Measurements from ENCODE around the gene KIF13A.
"Not testable (repeated sequence)": the region's sequence is repeated elsewhere in the genome, so short reads cannot be mapped to it uniquely, and the experiment has no call there.

Gene KIF13A

GRCh38 chr6:17894905-17895304, 92.5 kb downstream of the KIF13A start:
- DNase-seq = peak; percentile 20

- no peak for DNase-seq
Observed at GRCh38 chr6:17894191-17894590, 93.2 kb downstream of the KIF13A start.

- DNase-seq = peak; percentile 26
Observed at GRCh38 chr6:17892097-17892686, 95.2 kb downstream of the KIF13A start.

- DNase-seq = no peak
Observed at GRCh38 chr6:17890309-17890708, 97.1 kb downstream of the KIF13A start.

- not testable (repeated sequence) for DNase-seq
Observed at GRCh38 chr6:17889777-17890176, 97.7 kb downstream of the KIF13A start.

- no peak for DNase-seq
Observed at GRCh38 chr6:17886891-17887290, 100.5 kb downstream of the KIF13A start.

- DNase-seq = no peak
Observed at GRCh38 chr6:17885889-17886576, 101.4 kb downstream of the KIF13A start.

GRCh38 chr6:17884498-17885478, 102.6 kb downstream of the KIF13A start:
- peak; percentile 90 for DNase-seq

- DNase-seq = peak; percentile 42
Observed at GRCh38 chr6:17883665-17884497, 103.6 kb downstream of the KIF13A start.

GRCh38 chr6:17881085-17881858, 106.2 kb downstream of the KIF13A start:
- no peak for DNase-seq

- no peak for DNase-seq
Observed at GRCh38 chr6:17879184-17879583, 108.3 kb downstream of the KIF13A start.

GRCh38 chr6:17878734-17879133, 108.7 kb downstream of the KIF13A start:
- DNase-seq = no peak

GRCh38 chr6:17877895-17878440, 109.5 kb downstream of the KIF13A start:
- no peak for DNase-seq

GRCh38 chr6:17877196-17877894, 110.1 kb downstream of the KIF13A start:
- DNase-seq = no peak

- no peak for DNase-seq
Observed at GRCh38 chr6:17874753-17875152, 112.7 kb downstream of the KIF13A start.

- no peak for DNase-seq
Observed at GRCh38 chr6:17872908-17873307, 114.5 kb downstream of the KIF13A start.

GRCh38 chr6:17871836-17872235, 115.6 kb downstream of the KIF13A start:
- DNase-seq = no peak

- DNase-seq = no peak
Observed at GRCh38 chr6:17871189-17871519, 116.3 kb downstream of the KIF13A start.

GRCh38 chr6:17870300-17871188, 116.9 kb downstream of the KIF13A start:
- DNase-seq = peak; percentile 67

GRCh38 chr6:17869753-17870050, 117.7 kb downstream of the KIF13A start:
- DNase-seq = peak; percentile 62

Measured in OCI-M1 (cell line).